Astrocyte (in vitro differentiated cells and primary cell): ENCODE results near the gene TULP3. TPM values are rescaled to one million over a fixed set of nuclear protein-coding genes. Genes with fewer than 3 reads are reported as not detected.

Experiments used
- DNase-seq: peaks from one replicate; pipeline ENCODE4 v3.0.0-alpha.2; 2010; ENCODE audit warnings: low read depth
- FAIRE-seq: peaks from 2 replicates; lab custom pipeline; 2011; peaks lifted over from hg19 to GRCh38; lab: Jason Lieb, UNC
- H2AFZ ChIP-seq: 2 replicates; pipeline ENCODE4 v1.6.0; 2012; ENCODE audit warnings: low read depth, low read length, inconsistent platforms
- H3K27ac ChIP-seq: 2 replicates; pipeline ENCODE4 v1.5.1; 2011; ENCODE audit warnings: low read depth, low read length, inconsistent platforms
- H3K27me3 ChIP-seq: 2 replicates; pipeline ENCODE4 v1.6.0; 2011; ENCODE audit warnings: low read length, inconsistent platforms; ENCODE audit not compliant: insufficient read depth
- H3K36me3 ChIP-seq: 2 replicates; pipeline ENCODE4 v1.5.1; 2011; ENCODE audit warnings: low read length, inconsistent platforms; ENCODE audit not compliant: insufficient read depth
- H3K4me1 ChIP-seq: 2 replicates; pipeline ENCODE4 v1.5.1; 2011; ENCODE audit warnings: low read length, inconsistent platforms; ENCODE audit not compliant: insufficient read depth
- H3K4me2 ChIP-seq: 2 replicates; pipeline ENCODE4 v1.6.0; 2012; ENCODE audit warnings: low read length, inconsistent platforms
- H3K4me3 ChIP-seq: 2 replicates; pipeline ENCODE4 v1.5.1; 2011; ENCODE audit warnings: low read depth, mild to moderate bottlenecking, low read length, inconsistent platforms; ENCODE audit not compliant: insufficient read depth
- H3K79me2 ChIP-seq: 2 replicates; pipeline ENCODE4 v1.6.0; 2012; ENCODE audit warnings: mild to moderate bottlenecking, low read length, inconsistent platforms; ENCODE audit not compliant: insufficient read depth
- H3K9ac ChIP-seq: 2 replicates; pipeline ENCODE4 v1.6.0; 2012; ENCODE audit warnings: mild to moderate bottlenecking, low read length, inconsistent platforms
- H3K9me3 ChIP-seq: 2 replicates; pipeline ENCODE4 v1.5.1; 2012; ENCODE audit warnings: low read depth, mild to moderate bottlenecking, low read length, inconsistent platforms; ENCODE audit not compliant: insufficient read depth
- H4K20me1 ChIP-seq: 2 replicates; pipeline ENCODE4 v1.6.0; 2012; ENCODE audit warnings: low read length, inconsistent platforms; ENCODE audit not compliant: insufficient read depth
- H3K27ac Mint-ChIP-seq: one replicate; pipeline ENCODE4 v1.8.0; 2021; ENCODE audit warnings: mild to moderate bottlenecking, mixed read lengths; ENCODE audit not compliant: unreplicated experiment
- H3K27me3 Mint-ChIP-seq: one replicate; pipeline ENCODE4 v1.8.0; 2021; ENCODE audit warnings: low read depth, mixed read lengths; ENCODE audit not compliant: unreplicated experiment
- H3K36me3 Mint-ChIP-seq: one replicate; pipeline ENCODE4 v1.8.0; 2021; ENCODE audit warnings: low read depth, mixed read lengths; ENCODE audit not compliant: unreplicated experiment
- H3K4me1 Mint-ChIP-seq: one replicate; pipeline ENCODE4 v1.8.0; 2021; ENCODE audit warnings: low read depth, mixed read lengths; ENCODE audit not compliant: unreplicated experiment
- H3K4me3 Mint-ChIP-seq: one replicate; pipeline ENCODE4 v1.8.0; 2021; ENCODE audit warnings: mild to moderate bottlenecking, moderate library complexity, mixed read lengths; ENCODE audit not compliant: unreplicated experiment
- H3K9me3 Mint-ChIP-seq: one replicate; pipeline ENCODE4 v1.8.0; 2021; ENCODE audit warnings: mild to moderate bottlenecking, mixed read lengths; ENCODE audit not compliant: unreplicated experiment
- CTCF ChIP-seq: IDR thresholded peaks from 2 replicates; pipeline ENCODE4 v1.5.1; 2011; ENCODE audit warnings: low read depth, mild to moderate bottlenecking, inconsistent platforms, low read length, moderate library complexity; ENCODE audit not compliant: insufficient read depth
- EZH2 ChIP-seq: IDR thresholded peaks from 2 replicates; pipeline ENCODE4 v1.6.1; 2012; ENCODE audit warnings: mild to moderate bottlenecking, low read length, inconsistent platforms; ENCODE audit not compliant: insufficient read depth
- total RNA-seq: library from RNA; stranded (reverse); gene quantifications from 2 replicates; pipeline ENCODE4 v1.2.1, GENCODE V29; 2021

TULP3 gene
- total RNA-seq, 1 donor from 2014 or later = 23.6 TPM

- Histone ChIP-seq H2AFZ (no peak overlapping the region), H3K27me3 (no peaks in the 10 kb centered on the region), H3K27ac (peak overlapping the region; percentile 14), H3K4me2 (peak overlapping the region; percentile 19), H3K36me3 (peaks cover 14% of the 10 kb centered on the region), H3K9ac (no peak overlapping the region), H3K4me1 (peaks cover 7% of the 10 kb centered on the region), H3K9me3 (no peaks in the 10 kb centered on the region), H4K20me1 (peaks cover 28% of the 10 kb centered on the region), H3K4me3 (no peak overlapping the region), H3K79me2 (peaks cover 20% of the 10 kb centered on the region)
- DNase-seq = no peak
- FAIRE-seq = no peak
- H3K36me3 Mint-ChIP-seq = peaks cover 11% of the 10 kb centered on the region
- H3K27me3 Mint-ChIP-seq = no peaks in the 10 kb centered on the region
- H3K4me1 Mint-ChIP-seq = peaks cover 4% of the 10 kb centered on the region
- TF ChIP-seq EZH2 (no peak), CTCF (no peak)
- no peak overlapping the region for H3K27ac Mint-ChIP-seq
- H3K4me3 Mint-ChIP-seq = no peak overlapping the region
- no peaks in the 10 kb centered on the region for H3K9me3 Mint-ChIP-seq
Measured at GRCh38 chr12:2912216-2912575, 21.5 kb downstream of the TULP3 start.

GRCh38 chr12:2919249-2919648, 28.6 kb downstream of the TULP3 start:
- Histone ChIP-seq H2AFZ (no peak overlapping the region), H3K27me3 (no peaks in the 10 kb centered on the region), H3K9ac (no peak overlapping the region), H3K79me2 (no peaks in the 10 kb centered on the region), H3K27ac (no peak overlapping the region), H3K4me2 (no peak overlapping the region), H3K9me3 (no peaks in the 10 kb centered on the region), H3K4me1 (peaks cover 4% of the 10 kb centered on the region), H4K20me1 (peaks cover 10% of the 10 kb centered on the region), H3K36me3 (peaks cover 16% of the 10 kb centered on the region), H3K4me3 (no peak overlapping the region)
- no peak for FAIRE-seq
- TF ChIP-seq EZH2 (no peak), CTCF (no peak)
- peaks cover 12% of the 10 kb centered on the region for H3K36me3 Mint-ChIP-seq
- no peak overlapping the region for H3K4me3 Mint-ChIP-seq
- H3K27me3 Mint-ChIP-seq = no peaks in the 10 kb centered on the region
- H3K9me3 Mint-ChIP-seq = no peaks in the 10 kb centered on the region
- no peak for DNase-seq
- no peak overlapping the region for H3K27ac Mint-ChIP-seq
- H3K4me1 Mint-ChIP-seq = peaks cover 1% of the 10 kb centered on the region

GRCh38 chr12:2922329-2922728, 31.6 kb downstream of the TULP3 start:
- TF ChIP-seq EZH2 (no peak), CTCF (no peak)
- H3K36me3 Mint-ChIP-seq = peaks cover 12% of the 10 kb centered on the region
- no peak overlapping the region for H3K9ac ChIP-seq
- no peaks in the 10 kb centered on the region for H3K27me3 ChIP-seq
- peaks cover 9% of the 10 kb centered on the region for H3K4me1 Mint-ChIP-seq
- no peaks in the 10 kb centered on the region for H3K27me3 Mint-ChIP-seq
- H3K9me3 Mint-ChIP-seq = no peaks in the 10 kb centered on the region
- H3K27ac ChIP-seq = no peak overlapping the region
- no peak overlapping the region for H2AFZ ChIP-seq
- no peak overlapping the region for H3K27ac Mint-ChIP-seq
- peaks cover 12% of the 10 kb centered on the region for H4K20me1 ChIP-seq
- H3K4me3 Mint-ChIP-seq = no peak overlapping the region
- FAIRE-seq (no peak), DNase-seq (peak; percentile 34)
- H3K9me3 ChIP-seq = no peaks in the 10 kb centered on the region
- peaks cover 10% of the 10 kb centered on the region for H3K4me1 ChIP-seq
- H3K79me2 ChIP-seq = no peaks in the 10 kb centered on the region
- no peak overlapping the region for H3K4me3 ChIP-seq
- no peak overlapping the region for H3K4me2 ChIP-seq
- peaks cover 11% of the 10 kb centered on the region for H3K36me3 ChIP-seq
